HT-29 (cell line): Measurements from ENCODE around the gene CMPK1. TPM values are rescaled to one million over a fixed set of nuclear protein-coding genes. Genes with fewer than 3 reads are reported as not detected.
"Not testable (repeated sequence)": the region's sequence is repeated elsewhere in the genome, so short reads cannot be mapped to it uniquely, and the experiment has no call there.

Experiments
- DNase-seq: peaks from one replicate; pipeline ENCODE4 v3.0.0-alpha.2; 2015; ENCODE audit warnings: low spot score
- total RNA-seq: library from RNA; depleted of rRNA; stranded (reverse); fragments of >200 nt; shearing (Covaris generic); gene quantifications from 2 replicates; pipeline ENCODE4 v1.2.3, GENCODE V29; 2014

The CMPK1 gene
- total RNA-seq, 1 experiment from 2014 or later = 51.4 TPM

GRCh38 chr1:47337350-47337749 is 3.8 kb downstream of the CMPK1 start:
- no peak for DNase-seq

GRCh38 chr1:47338249-47339077 is 4.9 kb downstream of the CMPK1 start:
- DNase-seq = no peak

- DNase-seq = no peak
Measured at GRCh38 chr1:47340227-47340626, 6.6 kb downstream of the CMPK1 start.

- DNase-seq = not testable (repeated sequence)
Measured at GRCh38 chr1:47346979-47347378, 13.4 kb downstream of the CMPK1 start.

GRCh38 chr1:47347735-47348134 is 14.1 kb downstream of the CMPK1 start:
- no peak for DNase-seq

- no peak for DNase-seq
Measured at GRCh38 chr1:47348246-47348645, 14.7 kb downstream of the CMPK1 start.

- no peak for DNase-seq
Measured at GRCh38 chr1:47351305-47351704, 17.7 kb downstream of the CMPK1 start.

GRCh38 chr1:47361380-47361779 is 27.8 kb downstream of the CMPK1 start:
- DNase-seq = no peak

- DNase-seq = no peak
Measured at GRCh38 chr1:47362828-47363227, 29.2 kb downstream of the CMPK1 start.

- DNase-seq = no peak
Measured at GRCh38 chr1:47367651-47368050, 34.1 kb downstream of the CMPK1 start.

- no peak for DNase-seq
Measured at GRCh38 chr1:47371016-47371517, 37.5 kb downstream of the CMPK1 start.

GRCh38 chr1:47374501-47374900 is 40.9 kb downstream of the CMPK1 start:
- no peak for DNase-seq

GRCh38 chr1:47378147-47378546 is 44.6 kb downstream of the CMPK1 start:
- DNase-seq = no peak

- DNase-seq = no peak
Measured at GRCh38 chr1:47380699-47381098, 47.1 kb downstream of the CMPK1 start.

- no peak for DNase-seq
Measured at GRCh38 chr1:47382399-47382983, 48.9 kb downstream of the CMPK1 start.

GRCh38 chr1:47384083-47384482 is 50.5 kb downstream of the CMPK1 start:
- DNase-seq = no peak

GRCh38 chr1:47385020-47385419 is 51.4 kb downstream of the CMPK1 start:
- DNase-seq = no peak

- DNase-seq = no peak
Measured at GRCh38 chr1:47386268-47386667, 52.7 kb downstream of the CMPK1 start.

GRCh38 chr1:47388030-47388890 is 54.7 kb downstream of the CMPK1 start:
- no peak for DNase-seq

GRCh38 chr1:47388891-47389238 is 55.3 kb downstream of the CMPK1 start:
- peak; percentile 87 for DNase-seq

- no peak for DNase-seq
Measured at GRCh38 chr1:47389731-47390130, 56.1 kb downstream of the CMPK1 start.

- DNase-seq = no peak
Measured at GRCh38 chr1:47390843-47391242, 57.3 kb downstream of the CMPK1 start.
